HFFc6 (cell line): ENCODE data around the gene FOXJ3. TPM values are rescaled to one million over a fixed set of nuclear protein-coding genes. Genes with fewer than 3 reads are reported as not detected.

Source experiments
- DNase-seq: peaks from one replicate; pipeline ENCODE4 v3.0.0-alpha.2; 2018
- H3K27ac Mint-ChIP-seq: 2 replicates; pipeline ENCODE4 v1.8.0; 2020; ENCODE audit warnings: mild to moderate bottlenecking, mixed read lengths
- H3K27me3 Mint-ChIP-seq: 2 replicates; pipeline ENCODE4 v1.8.0; 2021; ENCODE audit warnings: mild to moderate bottlenecking, moderate library complexity, mixed read lengths; ENCODE audit not compliant: insufficient read depth
- H3K36me3 Mint-ChIP-seq: 2 replicates; pipeline ENCODE4 v1.8.0; 2021; ENCODE audit warnings: low read depth, mixed read lengths
- H3K4me1 Mint-ChIP-seq: 2 replicates; pipeline ENCODE4 v1.8.0; 2020; ENCODE audit warnings: low read depth, mixed read lengths
- H3K4me3 Mint-ChIP-seq: 2 replicates; pipeline ENCODE4 v1.8.0; 2020; ENCODE audit warnings: mild to moderate bottlenecking, moderate library complexity, mixed read lengths
- H3K9me3 Mint-ChIP-seq: 2 replicates; pipeline ENCODE4 v1.8.0; 2020; ENCODE audit warnings: mild to moderate bottlenecking, mixed read lengths
- CTCF ChIP-seq: fragments of 200-600 bp; sonication (generic); IDR thresholded peaks from 2 replicates; pipeline ENCODE4 v1.5.0; 2021; ENCODE audit warnings: antibody characterized with exemption, mild to moderate bottlenecking
- total RNA-seq, 6 experiments: library from RNA; stranded (reverse); fragmentation: NEBNext Ultra II Directional; extraction: Animal tissue kit (Norgen Biotek cat#: 25700); gene quantifications; 2 replicates in 1 of 6; 3 replicates in 5 of 6; pipeline ENCODE4 v1.2.3, GENCODE V29; 2021

FOXJ3 gene
- total RNA-seq, 6 experiments from 2014 or later = 24.5 to 31.3 (median 28.9) TPM

GRCh38 chr1:42150651-42151050 lies 184.4 kb downstream of the FOXJ3 start:
- Mint-ChIP-seq H3K4me1 (no peaks in the 10 kb centered on the region), H3K27me3 (peaks cover 15% of the 10 kb centered on the region), H3K36me3 (no peaks in the 10 kb centered on the region), H3K9me3 (no peaks in the 10 kb centered on the region), H3K4me3 (no peak overlapping the region), H3K27ac (no peak overlapping the region)
- no peak for DNase-seq
- TF ChIP-seq CTCF = no peak

DNA sequence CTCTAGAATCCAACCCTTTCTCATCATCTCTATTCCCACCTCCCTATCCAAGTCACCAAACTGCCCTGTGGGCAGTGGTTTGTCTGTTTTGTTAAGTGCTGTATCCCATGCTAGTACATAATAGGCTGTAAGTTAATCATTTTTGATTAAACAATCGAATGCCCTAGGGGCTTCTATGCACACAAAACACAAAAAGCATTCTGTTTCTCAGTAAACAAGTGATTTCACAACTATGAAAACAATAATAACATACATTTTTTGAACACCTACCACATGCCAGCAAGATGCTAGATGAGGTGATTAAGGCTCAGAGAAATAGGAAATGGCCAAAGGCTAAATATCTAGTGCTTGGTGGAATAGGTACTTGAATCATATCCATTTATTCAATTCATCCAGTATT lies 186.9 kb downstream of the FOXJ3 start:
- Mint-ChIP-seq H3K27me3 (peaks cover 28% of the 10 kb centered on the region), H3K27ac (no peak overlapping the region), H3K9me3 (no peaks in the 10 kb centered on the region), H3K4me1 (peaks cover 2% of the 10 kb centered on the region; the same call in 1 of the 2 replicates), H3K4me3 (no peak overlapping the region), H3K36me3 (no peaks in the 10 kb centered on the region)
- DNase-seq = no peak
- no peak for TF ChIP-seq CTCF

- H3K36me3 Mint-ChIP-seq = no peaks in the 10 kb centered on the region
- H3K27me3 Mint-ChIP-seq = peaks cover 37% of the 10 kb centered on the region
- DNase-seq = peak; percentile 32
- no peak overlapping the region for H3K4me3 Mint-ChIP-seq
- peak; percentile 84 for TF ChIP-seq CTCF
- H3K9me3 Mint-ChIP-seq = no peaks in the 10 kb centered on the region
- peaks cover 5% of the 10 kb centered on the region; the same call in 1 of the 2 replicates for H3K4me1 Mint-ChIP-seq
- H3K27ac Mint-ChIP-seq = no peak overlapping the region
Observed at GRCh38 chr1:42146626-42147320, 188.3 kb downstream of the FOXJ3 start.

- DNase-seq = no peak
- peaks cover 5% of the 10 kb centered on the region; the same call in 1 of the 2 replicates for H3K4me1 Mint-ChIP-seq
- H3K36me3 Mint-ChIP-seq = no peaks in the 10 kb centered on the region
- H3K9me3 Mint-ChIP-seq = no peaks in the 10 kb centered on the region
- no peak for TF ChIP-seq CTCF
- H3K27ac Mint-ChIP-seq = no peak overlapping the region
- H3K4me3 Mint-ChIP-seq = no peak overlapping the region
- H3K27me3 Mint-ChIP-seq = peaks cover 37% of the 10 kb centered on the region
Observed at GRCh38 chr1:42145764-42146625, 189.0 kb downstream of the FOXJ3 start.

DNA sequence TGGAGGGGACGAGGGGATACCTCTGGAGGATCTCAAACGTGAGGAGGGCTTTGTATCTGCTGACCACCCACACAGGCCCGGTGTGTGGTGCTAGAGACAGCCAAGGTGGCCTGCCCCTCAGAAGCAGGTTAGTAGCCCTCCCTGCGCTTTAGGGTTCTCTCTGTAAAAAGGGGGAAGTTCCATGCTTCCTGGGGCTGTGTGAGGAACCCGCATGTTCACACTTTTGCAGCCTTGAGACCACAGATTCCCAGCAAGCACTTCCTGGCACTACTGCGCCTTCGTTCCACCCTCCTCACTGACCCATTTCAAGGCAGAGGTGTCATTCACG lies 189.7 kb downstream of the FOXJ3 start:
- TF ChIP-seq CTCF = no peak
- H3K4me1 Mint-ChIP-seq = peaks cover 5% of the 10 kb centered on the region; the same call in 1 of the 2 replicates
- H3K27ac Mint-ChIP-seq = no peak overlapping the region
- H3K27me3 Mint-ChIP-seq = peaks cover 38% of the 10 kb centered on the region
- no peaks in the 10 kb centered on the region for H3K36me3 Mint-ChIP-seq
- no peak for DNase-seq
- H3K4me3 Mint-ChIP-seq = no peak overlapping the region
- H3K9me3 Mint-ChIP-seq = no peaks in the 10 kb centered on the region
